ENCODE data around the gene SYTL5.

Gene SYTL5

GRCh38 chrX:38009641-38010040 lies 3.3 kb downstream of the SYTL5 start:
- Histone ChIP-seq H3K9ac (ENCODE audit: low read length in 5 of 5) (no peak overlapping the region), H3K4me1 (ENCODE audit: control insufficient read depth in 5 of 5, insufficient read depth in 5 of 5, low read length in 5 of 5) (no peaks in the 10 kb centered on the region), H3K36me3 (ENCODE audit: control insufficient read depth in 5 of 5, insufficient read depth in 5 of 5, low read length in 5 of 5) (no peaks in the 10 kb centered on the region), H3K4me3 (ENCODE audit: low read depth in 1 of 5, low read length in 5 of 5) (no peak overlapping the region), H3K27ac (ENCODE audit: low read depth, low read length) (no peak overlapping the region), H3K27me3 (ENCODE audit: control insufficient read depth in 5 of 5, insufficient read depth in 4 of 5, low read length in 5 of 5) (peaks cover 0 to 12% (median 0%) of the 10 kb centered on the region in 5 donors), H3K9me3 (ENCODE audit: control insufficient read depth in 5 of 5, low read length in 5 of 5) (peaks cover 0 to 9% (median 6%) of the 10 kb centered on the region in 5 donors)

GRCh38 chrX:38018766-38019425 lies 12.5 kb downstream of the SYTL5 start:
- Histone ChIP-seq H3K9ac (ENCODE audit: low read length in 5 of 5) (no peak overlapping the region), H3K4me3 (ENCODE audit: low read depth in 1 of 5, low read length in 5 of 5) (no peak overlapping the region), H3K4me1 (ENCODE audit: control insufficient read depth in 5 of 5, insufficient read depth in 5 of 5, low read length in 5 of 5) (no peaks in the 10 kb centered on the region), H3K27me3 (ENCODE audit: control insufficient read depth in 5 of 5, insufficient read depth in 4 of 5, low read length in 5 of 5) (peaks cover 0 to 5% (median 2%) of the 10 kb centered on the region in 5 donors), H3K27ac (ENCODE audit: low read depth, low read length) (no peak overlapping the region), H3K9me3 (ENCODE audit: control insufficient read depth in 5 of 5, low read length in 5 of 5) (no peaks in the 10 kb centered on the region), H3K36me3 (ENCODE audit: control insufficient read depth in 5 of 5, insufficient read depth in 5 of 5, low read length in 5 of 5) (no peaks in the 10 kb centered on the region)

- no peak overlapping the region for H3K27ac ChIP-seq (ENCODE audit: low read depth, low read length)
- no peak overlapping the region for H3K9ac ChIP-seq (ENCODE audit: low read length in 5 of 5)
- peaks cover 0 to 4% (median 0%) of the 10 kb centered on the region in 5 donors for H3K27me3 ChIP-seq (ENCODE audit: control insufficient read depth in 5 of 5, insufficient read depth in 4 of 5, low read length in 5 of 5)
- H3K4me1 ChIP-seq (ENCODE audit: control insufficient read depth in 5 of 5, insufficient read depth in 5 of 5, low read length in 5 of 5) = no peaks in the 10 kb centered on the region
- H3K4me3 ChIP-seq (ENCODE audit: low read depth in 1 of 5, low read length in 5 of 5) = no peak overlapping the region
- no peaks in the 10 kb centered on the region for H3K36me3 ChIP-seq (ENCODE audit: control insufficient read depth in 5 of 5, insufficient read depth in 5 of 5, low read length in 5 of 5)
- peaks cover 0 to 4% (median 0%) of the 10 kb centered on the region in 5 donors for H3K9me3 ChIP-seq (ENCODE audit: control insufficient read depth in 5 of 5, low read length in 5 of 5)
These were observed 21.9 kb downstream of the SYTL5 start for GRCh38 chrX:38028300-38028699.

- no peak overlapping the region for H3K9ac ChIP-seq (ENCODE audit: low read length in 5 of 5)
- H3K27ac ChIP-seq (ENCODE audit: low read depth, low read length) = no peak overlapping the region
- H3K4me3 ChIP-seq (ENCODE audit: low read depth in 1 of 5, low read length in 5 of 5) = no peak overlapping the region
- no peaks in the 10 kb centered on the region for H3K4me1 ChIP-seq (ENCODE audit: control insufficient read depth in 5 of 5, insufficient read depth in 5 of 5, low read length in 5 of 5)
- H3K36me3 ChIP-seq (ENCODE audit: control insufficient read depth in 5 of 5, insufficient read depth in 5 of 5, low read length in 5 of 5) = no peaks in the 10 kb centered on the region
- no peaks in the 10 kb centered on the region for H3K9me3 ChIP-seq (ENCODE audit: control insufficient read depth in 5 of 5, low read length in 5 of 5)
- H3K27me3 ChIP-seq (ENCODE audit: control insufficient read depth in 5 of 5, insufficient read depth in 4 of 5, low read length in 5 of 5) = peaks cover 0 to 7% (median 0%) of the 10 kb centered on the region in 5 donors
These were observed 30.1 kb downstream of the SYTL5 start for GRCh38 chrX:38036466-38036865.

- Histone ChIP-seq H3K4me3 (ENCODE audit: low read depth in 1 of 5, low read length in 5 of 5) (no peak overlapping the region), H3K9ac (ENCODE audit: low read length in 5 of 5) (no peak overlapping the region), H3K9me3 (ENCODE audit: control insufficient read depth in 5 of 5, low read length in 5 of 5) (no peaks in the 10 kb centered on the region), H3K27ac (ENCODE audit: low read depth, low read length) (no peak overlapping the region), H3K27me3 (ENCODE audit: control insufficient read depth in 5 of 5, insufficient read depth in 4 of 5, low read length in 5 of 5) (peaks cover 0 to 7% (median 0%) of the 10 kb centered on the region in 5 donors), H3K4me1 (ENCODE audit: control insufficient read depth in 5 of 5, insufficient read depth in 5 of 5, low read length in 5 of 5) (no peaks in the 10 kb centered on the region), H3K36me3 (ENCODE audit: control insufficient read depth in 5 of 5, insufficient read depth in 5 of 5, low read length in 5 of 5) (no peaks in the 10 kb centered on the region)
These were observed 32.1 kb downstream of the SYTL5 start for GRCh38 chrX:38038501-38038900.

- no peak overlapping the region for H3K9ac ChIP-seq (ENCODE audit: low read length in 5 of 5)
- no peaks in the 10 kb centered on the region for H3K4me1 ChIP-seq (ENCODE audit: control insufficient read depth in 5 of 5, insufficient read depth in 5 of 5, low read length in 5 of 5)
- no peaks in the 10 kb centered on the region for H3K36me3 ChIP-seq (ENCODE audit: control insufficient read depth in 5 of 5, insufficient read depth in 5 of 5, low read length in 5 of 5)
- H3K4me3 ChIP-seq (ENCODE audit: low read depth in 1 of 5, low read length in 5 of 5) = no peak overlapping the region
- no peaks in the 10 kb centered on the region for H3K9me3 ChIP-seq (ENCODE audit: control insufficient read depth in 5 of 5, low read length in 5 of 5)
- peaks cover 0 to 6% (median 0%) of the 10 kb centered on the region in 5 donors for H3K27me3 ChIP-seq (ENCODE audit: control insufficient read depth in 5 of 5, insufficient read depth in 4 of 5, low read length in 5 of 5)
- H3K27ac ChIP-seq (ENCODE audit: low read depth, low read length) = no peak overlapping the region
These were observed 34.9 kb downstream of the SYTL5 start for GRCh38 chrX:38041237-38041636.

- Histone ChIP-seq H3K9ac (ENCODE audit: low read length in 5 of 5) (no peak overlapping the region), H3K27ac (ENCODE audit: low read depth, low read length) (no peak overlapping the region), H3K36me3 (ENCODE audit: control insufficient read depth in 5 of 5, insufficient read depth in 5 of 5, low read length in 5 of 5) (no peaks in the 10 kb centered on the region), H3K4me3 (ENCODE audit: low read depth in 1 of 5, low read length in 5 of 5) (no peak overlapping the region), H3K27me3 (ENCODE audit: control insufficient read depth in 5 of 5, insufficient read depth in 4 of 5, low read length in 5 of 5) (peaks cover 0 to 3% (median 0%) of the 10 kb centered on the region in 5 donors), H3K4me1 (ENCODE audit: control insufficient read depth in 5 of 5, insufficient read depth in 5 of 5, low read length in 5 of 5) (no peaks in the 10 kb centered on the region), H3K9me3 (ENCODE audit: control insufficient read depth in 5 of 5, low read length in 5 of 5) (peaks cover 0 to 2% (median 0%) of the 10 kb centered on the region in 5 donors)
These were observed 38.3 kb downstream of the SYTL5 start for GRCh38 chrX:38044701-38045100.

- Histone ChIP-seq H3K27me3 (ENCODE audit: control insufficient read depth in 5 of 5, insufficient read depth in 4 of 5, low read length in 5 of 5) (peaks cover 0 to 3% (median 0%) of the 10 kb centered on the region in 5 donors), H3K4me3 (ENCODE audit: low read depth in 1 of 5, low read length in 5 of 5) (no peak overlapping the region), H3K9me3 (ENCODE audit: control insufficient read depth in 5 of 5, low read length in 5 of 5) (peaks cover 0 to 2% (median 0%) of the 10 kb centered on the region in 5 donors), H3K27ac (ENCODE audit: low read depth, low read length) (no peak overlapping the region), H3K36me3 (ENCODE audit: control insufficient read depth in 5 of 5, insufficient read depth in 5 of 5, low read length in 5 of 5) (no peaks in the 10 kb centered on the region), H3K4me1 (ENCODE audit: control insufficient read depth in 5 of 5, insufficient read depth in 5 of 5, low read length in 5 of 5) (no peaks in the 10 kb centered on the region), H3K9ac (ENCODE audit: low read length in 5 of 5) (no peak overlapping the region)
These were observed 39.3 kb downstream of the SYTL5 start for GRCh38 chrX:38045538-38046096.

- H3K36me3 ChIP-seq (ENCODE audit: control insufficient read depth in 5 of 5, insufficient read depth in 5 of 5, low read length in 5 of 5) = no peaks in the 10 kb centered on the region
- no peak overlapping the region for H3K9ac ChIP-seq (ENCODE audit: low read length in 5 of 5)
- H3K27ac ChIP-seq (ENCODE audit: low read depth, low read length) = no peak overlapping the region
- no peak overlapping the region for H3K4me3 ChIP-seq (ENCODE audit: low read depth in 1 of 5, low read length in 5 of 5)
- H3K27me3 ChIP-seq (ENCODE audit: control insufficient read depth in 5 of 5, insufficient read depth in 4 of 5, low read length in 5 of 5) = no peaks in the 10 kb centered on the region
- peaks cover 0 to 2% (median 0%) of the 10 kb centered on the region in 5 donors for H3K9me3 ChIP-seq (ENCODE audit: control insufficient read depth in 5 of 5, low read length in 5 of 5)
- H3K4me1 ChIP-seq (ENCODE audit: control insufficient read depth in 5 of 5, insufficient read depth in 5 of 5, low read length in 5 of 5) = no peaks in the 10 kb centered on the region
These were observed 42.5 kb downstream of the SYTL5 start for GRCh38 chrX:38048886-38049285.

- peaks cover 0 to 2% (median 0%) of the 10 kb centered on the region in 5 donors for H3K9me3 ChIP-seq (ENCODE audit: control insufficient read depth in 5 of 5, low read length in 5 of 5)
- no peak overlapping the region for H3K4me3 ChIP-seq (ENCODE audit: low read depth in 1 of 5, low read length in 5 of 5)
- H3K36me3 ChIP-seq (ENCODE audit: control insufficient read depth in 5 of 5, insufficient read depth in 5 of 5, low read length in 5 of 5) = no peaks in the 10 kb centered on the region
- H3K4me1 ChIP-seq (ENCODE audit: control insufficient read depth in 5 of 5, insufficient read depth in 5 of 5, low read length in 5 of 5) = no peaks in the 10 kb centered on the region
- no peak overlapping the region for H3K9ac ChIP-seq (ENCODE audit: low read length in 5 of 5)
- no peak overlapping the region for H3K27ac ChIP-seq (ENCODE audit: low read depth, low read length)
- H3K27me3 ChIP-seq (ENCODE audit: control insufficient read depth in 5 of 5, insufficient read depth in 4 of 5, low read length in 5 of 5) = no peaks in the 10 kb centered on the region
These were observed 44.5 kb downstream of the SYTL5 start for GRCh38 chrX:38050806-38051205.

All from subcutaneous abdominal adipose tissue (tissue), 5 donors.